ENCODE data around the gene TSR2.

DNA sequence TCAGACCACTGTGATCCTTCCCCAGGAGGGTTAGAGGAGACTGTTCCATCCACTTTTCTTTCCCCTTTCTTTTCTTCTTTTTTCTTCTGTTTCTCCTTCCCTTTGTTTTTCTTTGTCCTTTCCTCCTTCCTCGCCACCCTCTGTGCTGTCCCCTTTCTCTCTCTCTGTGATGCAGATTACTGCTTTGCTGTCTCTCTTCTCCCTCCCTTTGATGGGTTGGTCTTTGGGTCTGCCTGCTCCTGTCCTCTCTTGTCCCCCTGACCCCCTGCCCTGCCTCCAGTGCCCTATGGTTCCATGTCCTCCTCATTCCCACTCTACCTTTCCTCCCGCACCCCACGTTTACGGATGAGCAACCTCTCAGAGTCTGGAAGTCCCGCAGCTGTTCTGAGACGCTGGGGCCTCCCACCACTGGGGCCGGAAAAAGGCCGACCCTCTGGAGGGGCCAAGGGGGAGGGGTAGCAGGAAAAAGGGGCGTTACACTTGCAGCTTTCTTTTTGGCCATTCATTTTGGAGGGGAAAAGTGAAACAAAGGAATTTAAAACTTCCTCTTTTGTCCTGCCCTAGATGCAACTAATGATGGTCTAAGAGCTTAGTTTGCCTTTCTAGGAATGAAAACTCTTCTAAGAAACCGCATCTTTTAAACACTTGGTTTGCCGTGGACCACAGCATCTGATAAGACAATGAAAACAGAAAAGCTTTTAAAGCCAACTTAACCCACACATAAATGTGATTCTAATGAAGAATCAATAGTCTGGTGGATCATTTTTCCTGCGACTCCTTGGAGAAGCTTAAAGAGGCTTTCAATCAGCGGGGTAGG is 24.5 kb upstream of the TSR2 start:
- TF ChIP-seq, protein P1, sequence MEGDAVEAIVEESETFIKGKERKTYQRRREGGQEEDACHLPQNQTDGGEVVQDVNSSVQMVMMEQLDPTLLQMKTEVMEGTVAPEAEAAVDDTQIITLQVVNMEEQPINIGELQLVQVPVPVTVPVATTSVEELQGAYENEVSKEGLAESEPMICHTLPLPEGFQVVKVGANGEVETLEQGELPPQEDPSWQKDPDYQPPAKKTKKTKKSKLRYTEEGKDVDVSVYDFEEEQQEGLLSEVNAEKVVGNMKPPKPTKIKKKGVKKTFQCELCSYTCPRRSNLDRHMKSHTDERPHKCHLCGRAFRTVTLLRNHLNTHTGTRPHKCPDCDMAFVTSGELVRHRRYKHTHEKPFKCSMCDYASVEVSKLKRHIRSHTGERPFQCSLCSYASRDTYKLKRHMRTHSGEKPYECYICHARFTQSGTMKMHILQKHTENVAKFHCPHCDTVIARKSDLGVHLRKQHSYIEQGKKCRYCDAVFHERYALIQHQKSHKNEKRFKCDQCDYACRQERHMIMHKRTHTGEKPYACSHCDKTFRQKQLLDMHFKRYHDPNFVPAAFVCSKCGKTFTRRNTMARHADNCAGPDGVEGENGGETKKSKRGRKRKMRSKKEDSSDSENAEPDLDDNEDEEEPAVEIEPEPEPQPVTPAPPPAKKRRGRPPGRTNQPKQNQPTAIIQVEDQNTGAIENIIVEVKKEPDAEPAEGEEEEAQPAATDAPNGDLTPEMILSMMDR (IDR thresholded peaks at IDR 0.05): no peak
- no peak for TF ChIP-seq POLR2A (IDR thresholded peaks at IDR 0.05)
